Measurements from ENCODE around the gene FKBP10.
"Not testable (repeated sequence)": the region's sequence is repeated elsewhere in the genome, so short reads cannot be mapped to it uniquely, and the experiment has no call there.

Gene FKBP10

GRCh38 chr17:41811549-41812380 lies 1.0 kb upstream of the FKBP10 start, which contains the start of gene P3H4:
Gene P3H4 (minus strand): TSS chr17:41811949. CDS start chr17:41811915, 34 bp downstream.
- DNase-seq = peak; percentile 46

DNA sequence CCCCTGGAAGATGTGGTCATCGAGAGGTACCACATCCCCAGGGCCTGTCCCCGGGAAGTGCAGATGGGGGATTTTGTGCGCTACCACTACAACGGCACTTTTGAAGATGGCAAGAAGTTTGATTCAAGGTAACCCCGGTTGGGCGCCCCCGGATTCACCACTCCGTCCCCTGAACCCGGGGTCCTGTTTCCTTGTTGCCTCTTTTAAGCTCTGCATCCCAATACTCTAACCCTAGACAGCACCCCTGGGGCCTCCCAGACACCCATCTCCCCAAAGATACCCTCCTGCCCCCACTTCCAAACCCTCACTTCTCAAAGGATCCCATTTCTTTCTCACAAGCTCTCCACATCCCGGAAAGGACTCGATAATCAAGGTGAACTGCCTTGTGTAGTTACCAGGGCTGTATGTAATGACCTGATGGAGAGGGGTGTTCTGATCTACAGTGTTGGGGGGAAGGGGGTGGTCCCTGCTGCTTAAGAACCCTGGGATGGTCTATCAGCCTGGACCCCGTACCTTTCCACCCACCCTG lies 412 bp downstream of the FKBP10 start:
- no peak for DNase-seq

DNA sequence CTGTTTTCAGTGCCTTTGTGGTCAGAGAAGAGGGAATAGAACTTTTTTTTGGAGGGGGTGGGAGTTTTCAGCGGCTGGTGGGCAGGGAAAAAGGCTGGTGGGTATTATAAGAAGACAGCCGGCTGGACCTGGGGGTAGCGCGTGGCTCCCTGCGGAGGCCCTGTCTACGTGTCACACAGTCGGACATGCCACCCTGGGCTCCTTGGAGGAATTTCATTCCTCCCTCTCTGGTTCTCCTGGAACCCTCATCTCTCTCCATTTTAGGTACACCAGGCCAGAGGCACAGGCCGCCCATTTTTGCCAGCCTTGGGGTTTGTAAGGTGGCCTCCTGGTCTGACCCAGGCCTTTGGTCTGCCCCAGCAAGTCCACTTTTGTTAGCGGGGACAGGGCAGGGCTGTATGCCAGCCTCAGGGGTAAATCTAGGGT lies 908 bp downstream of the FKBP10 start:
- DNase-seq = no peak

GRCh38 chr17:41814195-41814594 lies 1.4 kb downstream of the FKBP10 start:
- DNase-seq = no peak

GRCh38 chr17:41816637-41817320 lies 4.0 kb downstream of the FKBP10 start:
- no peak for DNase-seq

DNA sequence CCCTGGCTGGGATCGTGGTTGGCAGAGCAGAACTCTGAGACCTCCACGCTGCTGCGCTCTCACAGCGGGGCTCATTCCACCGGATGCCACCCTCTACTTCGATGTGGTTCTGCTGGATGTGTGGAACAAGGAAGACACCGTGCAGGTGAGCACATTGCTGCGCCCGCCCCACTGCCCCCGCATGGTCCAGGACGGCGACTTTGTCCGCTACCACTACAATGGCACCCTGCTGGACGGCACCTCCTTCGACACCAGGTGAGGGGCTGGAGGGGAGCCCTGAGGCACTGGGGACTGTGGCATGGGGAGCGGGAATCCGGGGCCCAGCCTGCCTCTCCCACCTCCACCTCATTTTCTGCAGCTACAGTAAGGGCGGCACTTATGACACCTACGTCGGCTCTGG lies 5.2 kb downstream of the FKBP10 start:
- DNase-seq = no peak

DNA sequence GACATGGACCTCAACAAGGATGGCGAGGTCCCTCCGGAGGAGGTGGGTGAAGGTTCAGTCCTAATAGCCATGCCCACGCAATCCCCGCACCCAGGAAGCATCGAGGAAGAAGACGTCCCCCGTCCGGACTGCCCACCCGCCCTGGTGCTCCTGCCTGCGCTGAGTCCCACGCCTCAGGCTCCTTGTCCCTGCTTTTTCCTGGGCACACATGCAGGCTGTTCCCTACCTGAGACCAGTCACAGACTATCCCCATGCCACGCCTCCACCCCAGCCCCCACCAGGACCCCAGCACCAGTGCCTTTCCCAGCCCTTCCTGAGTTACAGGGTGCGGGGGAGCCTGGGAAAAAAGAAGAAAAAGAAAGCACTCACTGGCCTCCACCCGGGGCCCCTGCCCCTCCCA lies 9.0 kb downstream of the FKBP10 start:
- no peak for DNase-seq

DNA sequence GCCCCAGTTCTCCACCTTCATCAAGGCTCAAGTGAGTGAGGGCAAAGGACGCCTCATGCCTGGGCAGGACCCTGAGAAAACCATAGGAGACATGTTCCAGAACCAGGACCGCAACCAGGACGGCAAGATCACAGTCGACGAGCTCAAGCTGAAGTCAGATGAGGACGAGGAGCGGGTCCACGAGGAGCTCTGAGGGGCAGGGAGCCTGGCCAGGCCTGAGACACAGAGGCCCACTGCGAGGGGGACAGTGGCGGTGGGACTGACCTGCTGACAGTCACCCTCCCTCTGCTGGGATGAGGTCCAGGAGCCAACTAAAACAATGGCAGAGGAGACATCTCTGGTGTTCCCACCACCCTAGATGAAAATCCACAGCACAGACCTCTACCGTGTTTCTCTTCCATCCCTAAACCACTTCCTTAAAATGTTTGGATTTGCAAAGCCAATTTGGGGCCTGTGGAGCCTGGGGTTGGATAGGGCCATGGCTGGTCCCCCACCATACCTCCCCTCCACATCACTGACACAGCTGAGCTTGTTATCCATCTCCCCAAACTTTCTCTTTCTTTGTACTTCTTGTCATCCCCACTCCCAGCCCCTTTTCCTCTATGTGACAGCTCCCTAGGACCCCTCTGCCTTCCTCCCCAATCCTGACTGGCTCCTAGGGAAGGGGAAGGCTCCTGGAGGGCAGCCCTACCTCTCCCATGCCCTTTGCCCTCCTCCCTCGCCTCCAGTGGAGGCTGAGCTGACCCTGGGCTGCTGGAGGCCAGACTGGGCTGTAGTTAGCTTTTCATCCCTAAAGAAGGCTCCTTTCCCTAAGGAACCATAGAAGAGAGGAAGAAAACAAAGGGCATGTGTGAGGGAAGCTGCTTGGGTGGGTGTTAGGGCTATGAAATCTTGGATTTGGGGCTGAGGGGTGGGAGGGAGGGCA lies 9.7 kb downstream of the FKBP10 start:
- no peak for DNase-seq

DNA sequence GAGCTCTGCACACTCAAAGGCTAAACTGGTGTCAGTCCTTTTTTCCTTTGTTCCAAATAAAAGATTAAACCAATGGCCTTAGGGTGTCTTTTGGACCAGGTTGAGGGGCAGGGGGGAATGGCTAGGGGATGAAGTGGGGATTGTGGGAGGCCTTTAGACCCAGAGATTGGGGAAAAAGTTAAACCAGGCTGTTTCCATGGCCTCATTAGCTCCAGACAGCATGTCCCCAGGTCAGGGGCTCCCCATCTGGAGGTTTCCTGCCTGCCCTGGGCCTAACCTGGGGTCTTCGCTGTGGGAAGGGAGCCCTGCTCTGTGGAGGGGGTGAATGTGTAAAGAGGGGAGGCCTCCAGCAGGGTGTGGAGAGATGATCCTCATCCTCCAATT lies 10.3 kb downstream of the FKBP10 start:
- DNase-seq = no peak

DNA sequence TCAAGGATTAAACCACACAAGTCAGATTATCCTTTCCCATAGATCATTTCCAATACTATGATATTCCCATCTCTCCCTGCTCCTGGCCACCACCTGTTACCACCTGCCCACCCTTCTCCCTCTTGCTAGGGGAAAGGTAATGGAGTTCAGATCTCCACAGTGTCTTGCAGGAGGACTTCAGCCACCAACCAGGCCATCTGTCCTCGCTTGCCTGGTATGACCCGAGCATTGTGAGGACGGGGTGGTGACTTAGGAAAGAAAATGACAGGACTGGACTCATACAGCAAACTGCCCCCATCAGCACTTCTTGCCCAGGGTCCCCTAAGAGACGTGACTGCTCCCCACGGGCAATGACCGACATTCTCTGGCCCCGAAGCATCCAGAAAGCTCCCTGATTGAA lies 10.8 kb downstream of the FKBP10 start:
- DNase-seq = no peak

GRCh38 chr17:41824086-41824485 lies 11.3 kb downstream of the FKBP10 start:
- no peak for DNase-seq

- DNase-seq = no peak
Measured at GRCh38 chr17:41825175-41825845, 12.5 kb downstream of the FKBP10 start.

GRCh38 chr17:41829961-41830360 lies 17.2 kb downstream of the FKBP10 start:
- not testable (repeated sequence) for DNase-seq

- DNase-seq = no peak
Measured at GRCh38 chr17:41835214-41835799, 22.5 kb downstream of the FKBP10 start.

DNA sequence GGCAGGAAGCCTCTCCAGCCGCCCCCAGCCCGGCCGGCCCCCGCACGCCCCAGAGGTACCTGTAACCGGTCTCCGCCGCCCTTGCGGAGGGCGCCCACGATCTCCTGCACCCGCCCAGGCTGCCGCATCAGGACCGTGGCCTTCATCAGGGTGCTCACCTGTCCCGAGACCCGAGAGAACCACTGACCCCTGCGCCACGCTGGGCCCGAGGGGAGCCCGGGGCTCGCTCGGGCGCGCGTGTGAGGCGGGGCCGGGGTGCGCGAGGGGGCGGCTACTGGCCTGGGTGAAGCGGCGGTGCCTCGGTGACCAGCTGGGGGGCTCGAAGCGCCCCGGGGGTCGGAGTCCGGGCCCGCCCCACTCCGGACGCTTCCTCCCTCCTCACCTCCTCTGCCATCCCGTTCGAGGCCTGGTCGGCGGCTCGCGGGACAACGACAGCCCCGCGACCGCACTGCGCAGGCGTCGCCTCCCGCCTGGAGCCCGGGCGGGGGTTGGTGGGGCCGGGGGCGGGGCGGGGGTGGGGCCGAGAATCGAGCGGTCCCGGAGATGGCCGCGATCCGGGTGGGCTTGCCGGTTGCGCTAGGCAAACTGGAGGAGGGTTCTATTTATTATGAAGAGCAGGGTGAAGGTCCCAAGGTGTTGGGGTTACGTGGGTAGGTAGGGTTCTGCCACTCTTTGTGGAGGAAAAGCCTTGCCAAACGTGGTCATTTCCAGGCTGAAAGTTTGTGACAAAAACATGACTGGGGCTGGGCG lies 23.2 kb downstream of the FKBP10 start, which contains the start of gene NT5C3B:
NT5C3B (minus strand) TSS at position 433 of the 750 bp plus-strand sequence; CDS start at position 394, 39 bp downstream.
- peak; percentile 24 for DNase-seq

GRCh38 chr17:41836550-41837196 lies 23.9 kb downstream of the FKBP10 start:
- no peak for DNase-seq

GRCh38 chr17:41837761-41838538 lies 25.1 kb downstream of the FKBP10 start, which contains the start of gene KLHL10:
Gene KLHL10 (plus strand): TSS chr17:41837825. CDS start chr17:41837933, 108 bp downstream.
- no peak for DNase-seq

DNA sequence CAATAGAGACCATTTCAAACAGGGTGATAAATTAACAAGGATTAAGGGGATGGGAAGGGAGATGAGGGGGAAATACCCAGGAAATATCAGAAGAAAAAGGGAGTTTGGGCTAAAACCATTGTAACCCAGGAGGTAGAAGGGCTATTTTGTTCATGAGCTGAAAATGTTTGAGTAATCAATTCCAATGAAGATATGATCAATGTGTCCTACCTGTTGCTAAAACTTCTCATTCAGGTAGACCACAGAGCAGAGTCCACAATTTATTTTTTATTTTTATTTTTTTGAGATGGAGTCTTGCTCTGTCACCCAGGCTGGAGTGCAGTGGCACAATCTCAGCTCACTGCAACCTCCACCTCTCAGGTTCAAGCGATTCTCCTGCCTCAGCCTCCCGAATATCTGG lies 26.6 kb downstream of the FKBP10 start:
- not testable (repeated sequence) for DNase-seq

GRCh38 chr17:41840781-41841180 lies 28.0 kb downstream of the FKBP10 start:
- DNase-seq = not testable (repeated sequence)

All from activated T-cell treated with anti-CD3 and anti-CD28 coated beads for 4 hours (primary cell).